ENCODE data around the gene MEA1.

The MEA1 gene

GRCh38 chr6:42970871-42971612 is 42.7 kb downstream of the MEA1 start:
- DNase-seq (ENCODE audit: low read depth), result peak; percentile 36

GRCh38 chr6:42969934-42970333 is 43.8 kb downstream of the MEA1 start:
- no peak for DNase-seq (ENCODE audit: low read depth)

GRCh38 chr6:42969431-42969830 is 44.3 kb downstream of the MEA1 start:
- no peak for DNase-seq (ENCODE audit: low read depth)

- DNase-seq (ENCODE audit: low read depth), result no peak
Observed at GRCh38 chr6:42968783-42969182, 45.0 kb downstream of the MEA1 start.

GRCh38 chr6:42968126-42968701 is 45.5 kb downstream of the MEA1 start:
- DNase-seq (ENCODE audit: low read depth), result no peak

GRCh38 chr6:42967228-42967627 is 46.5 kb downstream of the MEA1 start:
- no peak for DNase-seq (ENCODE audit: low read depth)

GRCh38 chr6:42966571-42966970 is 47.2 kb downstream of the MEA1 start:
- DNase-seq (ENCODE audit: low read depth), result no peak

- DNase-seq (ENCODE audit: low read depth), result peak; percentile 61
Observed at GRCh38 chr6:42963855-42964605, 49.7 kb downstream of the MEA1 start.

- DNase-seq (ENCODE audit: low read depth), result no peak
Observed at GRCh38 chr6:42963179-42963854, 50.4 kb downstream of the MEA1 start.

GRCh38 chr6:42962502-42963178 is 51.1 kb downstream of the MEA1 start:
- no peak for DNase-seq (ENCODE audit: low read depth)

GRCh38 chr6:42962096-42962495 is 51.6 kb downstream of the MEA1 start:
- DNase-seq (ENCODE audit: low read depth), result no peak
